SK-N-SH treated with all-trans-retinoic acid at 6 μM for 48 hours (cell line): ENCODE measurements around the gene ALOX5.

Experiments used
- ATAC-seq: fragments of 200-7000 bp; cut with Tn5 transposase; 3 replicates; pipeline ENCODE4 v1.9.1; 2020; ENCODE audit warnings: mild to moderate bottlenecking, moderate library complexity
- ARNTL ChIP-seq: fragments of 450-650 bp; formaldehyde crosslinking; IDR thresholded peaks from 2 replicates; pipeline ENCODE4 v1.5.0; 2020; ENCODE audit warnings: low read depth, mild to moderate bottlenecking, moderate library complexity, borderline replicate concordance
- BACH2 ChIP-seq: fragments of 250-450 bp; sonication (Bioruptor Pico); IDR thresholded peaks from 2 replicates; pipeline ENCODE4 v1.9.0; 2021; ENCODE audit warnings: mild to moderate bottlenecking, borderline replicate concordance
- CREB5 ChIP-seq: fragments of 250-450 bp; sonication (Bioruptor Pico); IDR thresholded peaks from 2 replicates; pipeline ENCODE4 v1.5.1; 2020; ENCODE audit warnings: low read depth, mild to moderate bottlenecking, moderate library complexity
- CSDC2 ChIP-seq: fragments of 250-450 bp; sonication (Bioruptor Pico); IDR thresholded peaks from 2 replicates; pipeline ENCODE4 v1.5.0; 2020; ENCODE audit warnings: mild to moderate bottlenecking, moderate library complexity
- ESRRG ChIP-seq: fragments of 250-450 bp; sonication (Bioruptor Pico); IDR thresholded peaks from 2 replicates; pipeline ENCODE4 v1.6.1; 2021; ENCODE audit warnings: mild to moderate bottlenecking
- GLIS3 ChIP-seq: fragments of 250-450 bp; sonication (Bioruptor Pico); IDR thresholded peaks from 2 replicates; pipeline ENCODE4 v1.5.0; 2020; ENCODE audit warnings: mild to moderate bottlenecking, moderate library complexity
- ISL1 ChIP-seq: fragments of 250-450 bp; sonication (Bioruptor Pico); IDR thresholded peaks from 2 replicates; pipeline ENCODE4 v2.1.2; 2022; ENCODE audit warnings: mild to moderate bottlenecking, moderate library complexity
- OSR1 ChIP-seq: fragments of 250-450 bp; sonication (Bioruptor Pico); IDR thresholded peaks from 2 replicates; pipeline ENCODE4 v1.8.0; 2022; ENCODE audit warnings: moderate library complexity, mild to moderate bottlenecking, inconsistent platforms
- PPARA ChIP-seq: fragments of 250-450 bp; sonication (Bioruptor Pico); IDR thresholded peaks from 2 replicates; pipeline ENCODE4 v1.5.0; 2020; ENCODE audit warnings: mild to moderate bottlenecking, borderline replicate concordance
- RARB ChIP-seq: fragments of 250-450 bp; sonication (Bioruptor Pico); IDR thresholded peaks from 2 replicates; pipeline ENCODE4 v1.8.0; 2021; ENCODE audit warnings: mild to moderate bottlenecking, moderate library complexity
- SNAI2 ChIP-seq: fragments of 250-450 bp; sonication (Bioruptor Pico); IDR thresholded peaks from 2 replicates; pipeline ENCODE4 v1.5.0; 2020; ENCODE audit warnings: mild to moderate bottlenecking, moderate library complexity
- TCF4 ChIP-seq: fragments of 250-450 bp; sonication (Bioruptor Pico); IDR thresholded peaks from 2 replicates; pipeline ENCODE4 v1.8.0; 2021; ENCODE audit warnings: mild to moderate bottlenecking, moderate library complexity, borderline replicate concordance
- TOX ChIP-seq: fragments of 250-450 bp; sonication (Bioruptor Pico); IDR thresholded peaks from 2 replicates; pipeline ENCODE4 v1.8.0; 2021; ENCODE audit warnings: mild to moderate bottlenecking, moderate library complexity, borderline replicate concordance
- TSHZ2 ChIP-seq: fragments of 250-450 bp; sonication (Bioruptor Pico); IDR thresholded peaks from 2 replicates; pipeline ENCODE4 v1.5.0; 2020; ENCODE audit warnings: mild to moderate bottlenecking, moderate library complexity
- ZC3H10 ChIP-seq: fragments of 250-450 bp; sonication (Bioruptor Pico); IDR thresholded peaks from 2 replicates; pipeline ENCODE4 v1.5.1; 2021; ENCODE audit warnings: mild to moderate bottlenecking, moderate library complexity
- ZFP3 ChIP-seq: fragments of 250-450 bp; sonication (Bioruptor Pico); IDR thresholded peaks from 2 replicates; pipeline ENCODE4 v1.5.0; 2020; ENCODE audit warnings: mild to moderate bottlenecking, moderate library complexity
- ZFP30 ChIP-seq: fragments of 450-650 bp; formaldehyde crosslinking; IDR thresholded peaks from 2 replicates; pipeline ENCODE4 v1.5.0; 2022; ENCODE audit warnings: mild to moderate bottlenecking, moderate library complexity
- ZNF565 ChIP-seq: fragments of 450-650 bp; formaldehyde crosslinking; conservative IDR thresholded peaks from 2 replicates; pipeline ENCODE4 v1.5.0; 2020; ENCODE audit warnings: low read depth, mild to moderate bottlenecking, moderate library complexity
- ZNF70 ChIP-seq: fragments of 450-650 bp; formaldehyde crosslinking; IDR thresholded peaks from 2 replicates; pipeline ENCODE4 v1.5.0; 2020; ENCODE audit warnings: mild to moderate bottlenecking, moderate library complexity
- ZNF8 ChIP-seq: fragments of 450-650 bp; formaldehyde crosslinking; IDR thresholded peaks from 2 replicates; pipeline ENCODE4 v1.5.0; 2020; ENCODE audit warnings: mild to moderate bottlenecking, moderate library complexity
- TF ChIP-seq, protein P1 (sequence below): fragments of 250-450 bp; sonication (Bioruptor Pico); IDR thresholded peaks from 2 replicates; pipeline ENCODE4 v1.8.0; 2021; ENCODE audit warnings: low read depth, mild to moderate bottlenecking, moderate library complexity, borderline replicate concordance
- TF ChIP-seq, protein P2 (sequence below): fragments of 250-450 bp; sonication (Bioruptor Pico); IDR thresholded peaks from 2 replicates; pipeline ENCODE4 v1.5.1; 2021; ENCODE audit warnings: mild to moderate bottlenecking, moderate library complexity
- TF ChIP-seq, protein P3 (sequence below): fragments of 250-450 bp; sonication (Bioruptor Pico); IDR thresholded peaks from 2 replicates; pipeline ENCODE4 v1.8.0; 2020; ENCODE audit warnings: mild to moderate bottlenecking, moderate library complexity, borderline replicate concordance

Gene ALOX5

DNA sequence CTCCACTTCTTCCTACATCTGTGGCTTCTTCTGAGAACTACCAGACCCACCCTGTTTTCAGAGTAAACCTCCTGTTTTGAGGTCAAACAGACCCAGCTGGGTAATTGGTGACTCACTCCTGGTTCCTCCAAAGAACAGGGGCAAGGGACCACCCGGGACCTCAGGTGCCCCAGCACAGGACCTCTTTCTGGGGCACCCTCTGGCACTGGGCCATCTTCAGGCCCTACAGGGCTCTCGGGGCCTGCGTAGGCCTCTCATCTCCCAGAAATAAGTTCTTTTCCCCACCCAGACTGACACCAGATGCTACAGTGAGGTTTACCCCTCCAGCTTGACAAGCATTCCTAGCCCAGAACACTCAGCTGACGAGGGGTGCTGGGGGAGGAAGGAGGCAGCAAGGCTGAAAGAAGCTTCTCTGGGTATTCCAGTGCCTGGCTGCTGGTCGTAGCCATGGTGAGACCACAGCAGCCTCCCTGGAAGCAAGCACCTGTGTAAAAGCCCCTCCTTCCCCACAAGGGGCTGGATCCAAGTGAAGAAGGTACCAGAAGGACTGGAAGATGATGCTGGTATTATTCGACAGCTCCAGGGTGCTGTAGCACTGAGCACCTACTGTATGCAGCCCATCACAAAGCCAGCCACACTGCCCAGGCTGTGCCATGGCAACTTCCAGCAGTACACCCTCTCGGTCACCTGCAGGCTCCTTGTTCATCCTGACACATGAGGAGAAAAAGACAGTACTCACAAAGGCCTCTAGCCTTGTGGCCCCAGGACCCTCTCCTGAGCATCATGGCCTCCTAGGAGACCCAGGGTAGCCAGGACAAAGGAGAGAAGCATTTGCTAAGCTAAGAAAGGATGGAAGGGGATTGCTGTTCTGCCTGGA, 47.4 kb downstream of the ALOX5 start:
- no peak for ATAC-seq
- no peak for TF ChIP-seq BACH2 (CRISPR knock-in tag)
- TF ChIP-seq OSR1 (CRISPR knock-in tag), result no peak
- no peak for TF ChIP-seq TCF4 (CRISPR knock-in tag)
- TF ChIP-seq GLIS3 (CRISPR knock-in tag), result no peak
- TF ChIP-seq ISL1 (CRISPR knock-in tag), result no peak
- no peak for TF ChIP-seq RARB
- TF ChIP-seq ZC3H10, result no peak
- no peak for TF ChIP-seq CREB5
- TF ChIP-seq, protein P1, sequence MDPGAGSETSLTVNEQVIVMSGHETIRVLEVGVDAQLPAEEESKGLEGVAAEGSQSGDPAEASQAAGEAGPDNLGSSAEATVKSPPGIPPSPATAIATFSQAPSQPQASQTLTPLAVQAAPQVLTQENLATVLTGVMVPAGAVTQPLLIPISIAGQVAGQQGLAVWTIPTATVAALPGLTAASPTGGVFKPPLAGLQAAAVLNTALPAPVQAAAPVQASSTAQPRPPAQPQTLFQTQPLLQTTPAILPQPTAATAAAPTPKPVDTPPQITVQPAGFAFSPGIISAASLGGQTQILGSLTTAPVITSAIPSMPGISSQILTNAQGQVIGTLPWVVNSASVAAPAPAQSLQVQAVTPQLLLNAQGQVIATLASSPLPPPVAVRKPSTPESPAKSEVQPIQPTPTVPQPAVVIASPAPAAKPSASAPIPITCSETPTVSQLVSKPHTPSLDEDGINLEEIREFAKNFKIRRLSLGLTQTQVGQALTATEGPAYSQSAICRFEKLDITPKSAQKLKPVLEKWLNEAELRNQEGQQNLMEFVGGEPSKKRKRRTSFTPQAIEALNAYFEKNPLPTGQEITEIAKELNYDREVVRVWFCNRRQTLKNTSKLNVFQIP (CRISPR knock-in tag), result no peak
- no peak for TF ChIP-seq ZNF70 (CRISPR knock-in tag)
- TF ChIP-seq SNAI2 (CRISPR knock-in tag), result no peak
- TF ChIP-seq, all 23 proteins: peak for 0

GRCh38 chr10:45422207-45422865, 48.3 kb downstream of the ALOX5 start:
- TF ChIP-seq TOX (CRISPR knock-in tag) (no peak), ZFP30 (CRISPR knock-in tag) (no peak), ESRRG (CRISPR knock-in tag) (no peak), ZFP3 (CRISPR knock-in tag) (no peak), GLIS3 (CRISPR knock-in tag) (no peak)
- no peak for ATAC-seq

DNA sequence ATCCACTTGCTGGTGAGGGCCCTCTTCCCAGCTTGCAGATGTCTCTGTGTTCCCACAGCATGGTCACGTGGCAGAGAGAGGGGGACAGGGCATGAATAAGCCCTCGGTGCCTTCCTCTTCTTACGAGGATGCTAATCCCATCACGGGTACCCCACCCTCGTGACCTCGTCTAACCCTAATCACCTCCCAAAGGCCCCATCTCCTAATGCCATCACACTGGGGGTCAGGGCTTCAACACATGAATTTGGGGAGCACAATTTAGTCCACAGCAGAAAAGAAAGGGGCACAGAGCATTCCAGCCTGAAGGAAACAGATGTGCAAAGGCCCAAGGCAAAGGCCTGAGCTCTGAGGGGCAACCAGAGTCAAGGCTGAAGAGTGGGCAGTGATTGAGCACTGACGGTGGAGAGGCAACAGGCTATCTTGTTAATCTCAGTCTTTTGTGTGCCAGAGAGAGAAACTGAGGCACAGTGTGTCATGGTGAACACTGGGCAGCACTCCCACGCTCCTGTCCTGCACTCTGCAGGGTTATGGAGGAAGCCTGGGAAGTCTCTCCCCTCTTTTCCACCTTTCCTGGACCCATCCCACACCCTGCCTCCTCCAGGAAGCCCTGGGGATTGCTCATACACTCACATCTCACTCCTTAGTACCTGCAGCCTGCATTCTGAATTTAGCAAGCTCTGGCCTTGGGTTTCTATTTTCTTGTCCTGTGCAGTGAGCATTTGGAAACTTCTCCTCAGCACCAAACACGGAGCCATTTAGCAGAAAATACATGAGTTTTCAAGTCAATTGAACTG, 49.0 kb downstream of the ALOX5 start:
- TF ChIP-seq SNAI2 (CRISPR knock-in tag) (no peak), PPARA (no peak), ZNF565 (CRISPR knock-in tag) (no peak), ZFP30 (CRISPR knock-in tag) (no peak), RARB (no peak), TSHZ2 (CRISPR knock-in tag) (no peak), BACH2 (CRISPR knock-in tag) (no peak), GLIS3 (CRISPR knock-in tag) (no peak), ZNF70 (CRISPR knock-in tag) (no peak), CSDC2 (no peak), TOX (CRISPR knock-in tag) (no peak), TCF4 (CRISPR knock-in tag) (no peak), ESRRG (CRISPR knock-in tag) (no peak), ARNTL (no peak), ISL1 (CRISPR knock-in tag) (no peak), ZNF8 (CRISPR knock-in tag) (no peak), ZFP3 (CRISPR knock-in tag) (no peak)
- TF ChIP-seq, protein P1 (CRISPR knock-in tag), result no peak
- TF ChIP-seq, protein P2, sequence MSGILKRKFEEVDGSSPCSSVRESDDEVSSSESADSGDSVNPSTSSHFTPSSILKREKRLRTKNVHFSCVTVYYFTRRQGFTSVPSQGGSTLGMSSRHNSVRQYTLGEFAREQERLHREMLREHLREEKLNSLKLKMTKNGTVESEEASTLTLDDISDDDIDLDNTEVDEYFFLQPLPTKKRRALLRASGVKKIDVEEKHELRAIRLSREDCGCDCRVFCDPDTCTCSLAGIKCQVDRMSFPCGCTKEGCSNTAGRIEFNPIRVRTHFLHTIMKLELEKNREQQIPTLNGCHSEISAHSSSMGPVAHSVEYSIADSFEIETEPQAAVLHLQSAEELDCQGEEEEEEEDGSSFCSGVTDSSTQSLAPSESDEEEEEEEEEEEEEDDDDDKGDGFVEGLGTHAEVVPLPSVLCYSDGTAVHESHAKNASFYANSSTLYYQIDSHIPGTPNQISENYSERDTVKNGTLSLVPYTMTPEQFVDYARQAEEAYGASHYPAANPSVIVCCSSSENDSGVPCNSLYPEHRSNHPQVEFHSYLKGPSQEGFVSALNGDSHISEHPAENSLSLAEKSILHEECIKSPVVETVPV (CRISPR knock-in tag), result no peak
- TF ChIP-seq, protein P3, sequence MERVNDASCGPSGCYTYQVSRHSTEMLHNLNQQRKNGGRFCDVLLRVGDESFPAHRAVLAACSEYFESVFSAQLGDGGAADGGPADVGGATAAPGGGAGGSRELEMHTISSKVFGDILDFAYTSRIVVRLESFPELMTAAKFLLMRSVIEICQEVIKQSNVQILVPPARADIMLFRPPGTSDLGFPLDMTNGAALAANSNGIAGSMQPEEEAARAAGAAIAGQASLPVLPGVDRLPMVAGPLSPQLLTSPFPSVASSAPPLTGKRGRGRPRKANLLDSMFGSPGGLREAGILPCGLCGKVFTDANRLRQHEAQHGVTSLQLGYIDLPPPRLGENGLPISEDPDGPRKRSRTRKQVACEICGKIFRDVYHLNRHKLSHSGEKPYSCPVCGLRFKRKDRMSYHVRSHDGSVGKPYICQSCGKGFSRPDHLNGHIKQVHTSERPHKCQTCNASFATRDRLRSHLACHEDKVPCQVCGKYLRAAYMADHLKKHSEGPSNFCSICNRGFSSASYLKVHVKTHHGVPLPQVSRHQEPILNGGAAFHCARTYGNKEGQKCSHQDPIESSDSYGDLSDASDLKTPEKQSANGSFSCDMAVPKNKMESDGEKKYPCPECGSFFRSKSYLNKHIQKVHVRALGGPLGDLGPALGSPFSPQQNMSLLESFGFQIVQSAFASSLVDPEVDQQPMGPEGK, result no peak
- no peak for ATAC-seq
